Activated CD4-positive, alpha-beta T cell treated with anti-CD3 and anti-CD28 coated beads, Interleukin-2, amount 50 U/mL, for 48 hours (primary cell): ENCODE data around the gene CABLES2.

Experiments used
- DNase-seq, 2 experiments: peaks; one replicate each; pipeline ENCODE4 v3.0.0-alpha.2; 2020

Gene CABLES2

GRCh38 chr20:62417981-62418708 is 11.1 kb upstream of the CABLES2 start:
- DNase-seq: no peak

- no peak for DNase-seq
These were observed 9.9 kb upstream of the CABLES2 start for GRCh38 chr20:62416651-62417637.

GRCh38 chr20:62415354-62416111 is 8.4 kb upstream of the CABLES2 start:
- no peak for DNase-seq

GRCh38 chr20:62413896-62414481 is 6.9 kb upstream of the CABLES2 start:
- no peak for DNase-seq

- DNase-seq: no peak
These were observed 6.0 kb upstream of the CABLES2 start for GRCh38 chr20:62413025-62413570.

GRCh38 chr20:62412194-62413024 is 5.3 kb upstream of the CABLES2 start:
- DNase-seq: no peak

- DNase-seq: no peak
These were observed 4.6 kb upstream of the CABLES2 start for GRCh38 chr20:62411479-62412193.

GRCh38 chr20:62410746-62411478 is 3.8 kb upstream of the CABLES2 start:
- DNase-seq: no peak

GRCh38 chr20:62409931-62410745 is 3.1 kb upstream of the CABLES2 start:
- peak in 1 of 2 experiments; percentile 43 for DNase-seq

GRCh38 chr20:62409086-62409853 is 2.2 kb upstream of the CABLES2 start:
- no peak for DNase-seq

- DNase-seq: no peak
These were observed 1.6 kb upstream of the CABLES2 start for GRCh38 chr20:62408640-62409039.

GRCh38 chr20:62408055-62408454 is 970 bp upstream of the CABLES2 start:
- no peak for DNase-seq

GRCh38 chr20:62406635-62407176 is 379 bp downstream of the CABLES2 start:
- DNase-seq: no peak

- DNase-seq: no peak
These were observed 1.0 kb downstream of the CABLES2 start for GRCh38 chr20:62405981-62406513.

- DNase-seq: no peak
These were observed 1.7 kb downstream of the CABLES2 start for GRCh38 chr20:62405108-62405980.

- DNase-seq: no peak
These were observed 2.4 kb downstream of the CABLES2 start for GRCh38 chr20:62404761-62405107.
